Measurements from ENCODE around the gene GUCA1A.

GUCA1A gene

GRCh38 chr6:42173101-42173500 is at the start of gene GUCA1A:
Gene GUCA1A (plus strand): TSS chr6:42173364. CDS start chr6:42173614, 250 bp downstream.
- no peak for DNase-seq (ENCODE audit: low spot score)
- no peak for TF ChIP-seq CTCF (IDR thresholded peaks at IDR 0.05; ENCODE audit: extremely low read depth, missing control alignments)

GRCh38 chr6:42123379-42124103 is 49.6 kb upstream of the GUCA1A start:
- no peak for TF ChIP-seq CTCF (IDR thresholded peaks at IDR 0.05; ENCODE audit: extremely low read depth, missing control alignments)
- no peak for DNase-seq (ENCODE audit: low spot score)

- DNase-seq (ENCODE audit: low spot score): no peak
- no peak for TF ChIP-seq CTCF (IDR thresholded peaks at IDR 0.05; ENCODE audit: extremely low read depth, missing control alignments)
Measured at GRCh38 chr6:42124223-42124836, 48.8 kb upstream of the GUCA1A start.

GRCh38 chr6:42125231-42125630 is 47.9 kb upstream of the GUCA1A start:
- no peak for DNase-seq (ENCODE audit: low spot score)
- TF ChIP-seq CTCF (IDR thresholded peaks at IDR 0.05; ENCODE audit: extremely low read depth, missing control alignments): no peak

- no peak for DNase-seq (ENCODE audit: low spot score)
- TF ChIP-seq CTCF (IDR thresholded peaks at IDR 0.05; ENCODE audit: extremely low read depth, missing control alignments): no peak
Measured at GRCh38 chr6:42125663-42126062, 47.5 kb upstream of the GUCA1A start.

GRCh38 chr6:42128460-42129359 is 44.5 kb upstream of the GUCA1A start:
- TF ChIP-seq CTCF (IDR thresholded peaks at IDR 0.05; ENCODE audit: extremely low read depth, missing control alignments): no peak
- no peak for DNase-seq (ENCODE audit: low spot score)

GRCh38 chr6:42129360-42129676 is 43.8 kb upstream of the GUCA1A start:
- no peak for TF ChIP-seq CTCF (IDR thresholded peaks at IDR 0.05; ENCODE audit: extremely low read depth, missing control alignments)
- no peak for DNase-seq (ENCODE audit: low spot score)
